Ishikawa (cell line): Measurements from ENCODE around the gene HPD.

Experiments
- EP300 ChIP-seq: IDR thresholded peaks from 2 replicates; pipeline ENCODE4 v1.6.1; 2012; ENCODE audit warnings: borderline replicate concordance
- TAF1 ChIP-seq: IDR thresholded peaks from 2 replicates; pipeline ENCODE4 v1.6.1; 2012; ENCODE audit warnings: low read depth, mild to moderate bottlenecking

DNA sequence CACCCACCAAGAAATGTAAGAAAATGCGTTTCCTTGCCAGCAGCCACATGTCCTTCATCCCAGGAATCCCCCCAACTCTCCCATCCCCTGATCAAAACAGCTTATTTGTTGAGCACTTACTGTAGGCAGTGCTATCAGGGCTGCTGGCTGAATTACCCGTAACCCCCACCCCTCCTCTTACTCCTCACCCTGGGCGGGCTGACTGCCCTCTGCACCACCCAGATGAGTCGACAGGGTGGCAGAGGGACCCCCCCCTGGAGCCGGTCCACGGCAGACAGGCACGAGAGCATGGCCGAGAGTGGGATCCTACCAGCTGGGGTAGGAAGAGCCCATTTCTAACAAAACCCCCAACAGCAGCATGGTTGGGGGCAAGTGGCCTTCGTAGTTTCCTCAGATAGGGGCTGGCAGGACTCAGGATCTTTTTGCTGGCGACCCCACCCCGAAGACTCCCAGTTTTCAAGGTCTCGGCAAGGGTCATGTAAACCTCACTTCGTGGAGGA lies 64.1 kb downstream of the HPD start:
- TF ChIP-seq TAF1 (no peak), EP300 (no peak)
